Activated naive CD4-positive, alpha-beta T cell treated with anti-CD3 and anti-CD28 coated beads, Interleukin-2, amount 10 ng/mL, durations not matched to agents 7 days and 5 days (primary cell): ENCODE data around the gene KLHL2.
A peak's percentile ranks its signal among the peaks of the same experiment; 100 is the strongest.
"Not testable (repeated sequence)": the region's sequence is repeated elsewhere in the genome, so short reads cannot be mapped to it uniquely, and the experiment has no call there.

Experiments used
- CTCF ChIA-PET: fragments of 350-600 bp; sonication (Branson Sonifier 250); formaldehyde crosslinking; loops from one replicate; lab custom pipeline; 2021; ENCODE audit warnings: antibody characterized with exemption; lab: Charles Lee
- DNase-seq: peaks from one replicate; pipeline ENCODE4 v3.0.0-alpha.2; 2020
- H3K27ac Mint-ChIP-seq: one replicate; pipeline ENCODE4 v1.8.0; 2021; ENCODE audit warnings: mild to moderate bottlenecking, moderate library complexity, mixed read lengths
- H3K27me3 Mint-ChIP-seq: one replicate; pipeline ENCODE4 v1.8.0; 2021; ENCODE audit warnings: mild to moderate bottlenecking, mixed read lengths
- H3K36me3 Mint-ChIP-seq: one replicate; pipeline ENCODE4 v1.8.0; 2021; ENCODE audit warnings: mixed read lengths
- H3K4me1 Mint-ChIP-seq: one replicate; pipeline ENCODE4 v1.8.0; 2021; ENCODE audit warnings: mixed read lengths
- H3K4me3 Mint-ChIP-seq: one replicate; pipeline ENCODE4 v1.8.0; 2021; ENCODE audit warnings: mild to moderate bottlenecking, moderate library complexity, mixed read lengths
- H3K9me3 Mint-ChIP-seq: one replicate; pipeline ENCODE4 v1.8.0; 2021; ENCODE audit warnings: mixed read lengths

The KLHL2 gene

GRCh38 chr4:165234766-165235165, 27.4 kb downstream of the KLHL2 start:
- H3K4me3 Mint-ChIP-seq, result no peak overlapping the region
- peaks cover 63% of the 10 kb centered on the region for H3K36me3 Mint-ChIP-seq
- DNase-seq, result no peak
- H3K27me3 Mint-ChIP-seq, result no peaks in the 10 kb centered on the region
- CTCF ChIA-PET, result interaction anchor here (0.8 to 1.7 kb wide), 2 partner anchors 17 to 121 kb away, joined by 3 read pairs; no protein-coding TSS in a partner anchor
- H3K27ac Mint-ChIP-seq, result no peak overlapping the region
- H3K4me1 Mint-ChIP-seq, result peaks cover 50% of the 10 kb centered on the region
- H3K9me3 Mint-ChIP-seq, result no peaks in the 10 kb centered on the region

GRCh38 chr4:165236852-165237251, 29.5 kb downstream of the KLHL2 start:
- peaks cover 64% of the 10 kb centered on the region for H3K36me3 Mint-ChIP-seq
- DNase-seq, CTCF ChIA-PET, H3K27me3 Mint-ChIP-seq, H3K4me3 Mint-ChIP-seq, H3K27ac Mint-ChIP-seq, H3K9me3 Mint-ChIP-seq: not testable (repeated sequence)
- peaks cover 38% of the 10 kb centered on the region for H3K4me1 Mint-ChIP-seq

- not testable (repeated sequence) for H3K4me3 Mint-ChIP-seq, H3K27me3 Mint-ChIP-seq
These were observed 30.8 kb downstream of the KLHL2 start for GRCh38 chr4:165238041-165238640.

GRCh38 chr4:165240761-165241160, 33.4 kb downstream of the KLHL2 start:
- Mint-ChIP-seq H3K36me3 (peaks cover 59% of the 10 kb centered on the region), H3K4me1 (peaks cover 22% of the 10 kb centered on the region)
- H3K27ac Mint-ChIP-seq, H3K9me3 Mint-ChIP-seq, CTCF ChIA-PET, H3K4me3 Mint-ChIP-seq, H3K27me3 Mint-ChIP-seq, DNase-seq: not testable (repeated sequence)

More at GRCh38 chr4:165238041-165238640, 30.8 kb downstream of the KLHL2 start:
- Mint-ChIP-seq H3K4me1 (peaks cover 27% of the 10 kb centered on the region), H3K27ac (peak overlapping the region; percentile 56), H3K36me3 (peaks cover 60% of the 10 kb centered on the region)
- DNase-seq, CTCF ChIA-PET, H3K9me3 Mint-ChIP-seq: not testable (repeated sequence)

- not testable (repeated sequence) for H3K27ac Mint-ChIP-seq, H3K9me3 Mint-ChIP-seq
These were observed 36.8 kb downstream of the KLHL2 start for GRCh38 chr4:165244148-165244547.

GRCh38 chr4:165244587-165245186, 37.3 kb downstream of the KLHL2 start:
- H3K9me3 Mint-ChIP-seq, DNase-seq, CTCF ChIA-PET: not testable (repeated sequence)

More at GRCh38 chr4:165244148-165244547, 36.8 kb downstream of the KLHL2 start:
- H3K4me3 Mint-ChIP-seq, H3K27me3 Mint-ChIP-seq, DNase-seq, CTCF ChIA-PET: not testable (repeated sequence)
- Mint-ChIP-seq H3K36me3 (peaks cover 45% of the 10 kb centered on the region), H3K4me1 (peaks cover 16% of the 10 kb centered on the region)

GRCh38 chr4:165248102-165248501, 40.7 kb downstream of the KLHL2 start:
- no peak for DNase-seq
- no peak overlapping the region for H3K4me3 Mint-ChIP-seq
- CTCF ChIA-PET, result no interaction called here

More at GRCh38 chr4:165244587-165245186, 37.3 kb downstream of the KLHL2 start:
- not testable (repeated sequence) for H3K27me3 Mint-ChIP-seq, H3K4me3 Mint-ChIP-seq, H3K27ac Mint-ChIP-seq
- peaks cover 44% of the 10 kb centered on the region for H3K36me3 Mint-ChIP-seq
- H3K4me1 Mint-ChIP-seq, result peaks cover 18% of the 10 kb centered on the region

GRCh38 chr4:165248904-165249303, 41.5 kb downstream of the KLHL2 start:
- peaks cover 19% of the 10 kb centered on the region for H3K4me1 Mint-ChIP-seq
- H3K27me3 Mint-ChIP-seq, DNase-seq, H3K27ac Mint-ChIP-seq, H3K4me3 Mint-ChIP-seq, CTCF ChIA-PET, H3K9me3 Mint-ChIP-seq: not testable (repeated sequence)
- H3K36me3 Mint-ChIP-seq, result peaks cover 31% of the 10 kb centered on the region

More at GRCh38 chr4:165248102-165248501, 40.7 kb downstream of the KLHL2 start:
- H3K27ac Mint-ChIP-seq, result no peak overlapping the region
- peaks cover 16% of the 10 kb centered on the region for H3K4me1 Mint-ChIP-seq
- no peaks in the 10 kb centered on the region for H3K27me3 Mint-ChIP-seq
- H3K36me3 Mint-ChIP-seq, result peaks cover 32% of the 10 kb centered on the region
- H3K9me3 Mint-ChIP-seq, result no peaks in the 10 kb centered on the region

- H3K4me1 Mint-ChIP-seq, result peaks cover 58% of the 10 kb centered on the region
- CTCF ChIA-PET, result not testable (repeated sequence)
These were observed 47.4 kb downstream of the KLHL2 start for GRCh38 chr4:165254771-165255170.

GRCh38 chr4:165255439-165255838, 48.1 kb downstream of the KLHL2 start:
- H3K36me3 Mint-ChIP-seq, result peaks cover 27% of the 10 kb centered on the region
- CTCF ChIA-PET, H3K9me3 Mint-ChIP-seq, H3K27me3 Mint-ChIP-seq: not testable (repeated sequence)
- peak; percentile 85 for DNase-seq
- peak overlapping the region; percentile 68 for H3K4me3 Mint-ChIP-seq
- H3K27ac Mint-ChIP-seq, result peak overlapping the region; percentile 100
- peaks cover 64% of the 10 kb centered on the region for H3K4me1 Mint-ChIP-seq

More at GRCh38 chr4:165254771-165255170, 47.4 kb downstream of the KLHL2 start:
- not testable (repeated sequence) for H3K4me3 Mint-ChIP-seq, H3K9me3 Mint-ChIP-seq, DNase-seq, H3K27me3 Mint-ChIP-seq
- Mint-ChIP-seq H3K27ac (peak overlapping the region; percentile 100), H3K36me3 (peaks cover 29% of the 10 kb centered on the region)

- CTCF ChIA-PET, result interaction anchor here (0.9 kb wide), 1 partner anchor 125 kb away, joined by 4 read pairs; no protein-coding TSS in a partner anchor
- not testable (repeated sequence) for H3K27me3 Mint-ChIP-seq, H3K9me3 Mint-ChIP-seq
- peak; percentile 58 for DNase-seq
- Mint-ChIP-seq H3K4me1 (peaks cover 71% of the 10 kb centered on the region), H3K27ac (peak overlapping the region; percentile 100), H3K36me3 (peaks cover 26% of the 10 kb centered on the region), H3K4me3 (peak overlapping the region; percentile 68)
These were observed 48.8 kb downstream of the KLHL2 start for GRCh38 chr4:165256074-165256659.

- H3K27ac Mint-ChIP-seq, result peak overlapping the region; percentile 89
- not testable (repeated sequence) for H3K27me3 Mint-ChIP-seq, H3K4me3 Mint-ChIP-seq, H3K9me3 Mint-ChIP-seq
- DNase-seq, result peak; percentile 44
- CTCF ChIA-PET, result interaction anchor here (0.9 kb wide), 1 partner anchor 64 kb away, joined by 3 read pairs; no protein-coding TSS in a partner anchor
- peaks cover 70% of the 10 kb centered on the region for H3K4me1 Mint-ChIP-seq
- H3K36me3 Mint-ChIP-seq, result peaks cover 22% of the 10 kb centered on the region
These were observed 52.4 kb downstream of the KLHL2 start for GRCh38 chr4:165259776-165260175.

- Mint-ChIP-seq H3K27ac (peak overlapping the region; percentile 70), H3K4me1 (peaks cover 49% of the 10 kb centered on the region), H3K36me3 (peaks cover 42% of the 10 kb centered on the region)
- H3K9me3 Mint-ChIP-seq, H3K4me3 Mint-ChIP-seq, DNase-seq, H3K27me3 Mint-ChIP-seq: not testable (repeated sequence)
- CTCF ChIA-PET, result interaction anchor here (2.0 kb wide), 1 partner anchor 131 kb away, joined by 6 read pairs; no protein-coding TSS in a partner anchor
These were observed 54.9 kb downstream of the KLHL2 start for GRCh38 chr4:165262306-165262705.

- CTCF ChIA-PET, result interaction anchor here (1.2 to 2.0 kb wide), 2 partner anchors 130 to 132 kb away, joined by 3 to 6 read pairs; no protein-coding TSS in a partner anchor
These were observed 56.1 kb downstream of the KLHL2 start for GRCh38 chr4:165263466-165263865.

More at GRCh38 chr4:165263466-165263865, 56.1 kb downstream of the KLHL2 start:
- DNase-seq, H3K9me3 Mint-ChIP-seq, H3K27me3 Mint-ChIP-seq, H3K4me3 Mint-ChIP-seq, H3K27ac Mint-ChIP-seq: not testable (repeated sequence)
- Mint-ChIP-seq H3K36me3 (peaks cover 46% of the 10 kb centered on the region), H3K4me1 (peaks cover 42% of the 10 kb centered on the region)
